MM.1S (cell line): ENCODE results near the gene OTUD1.

Experiments used
- DNase-seq: peaks from one replicate; pipeline ENCODE4 v3.0.0-alpha.2; 2015
- H2AFZ ChIP-seq: fragments of 300-600 bp; sonication (generic); 2 replicates; pipeline ENCODE4 v1.6.0; 2016; ENCODE audit warnings: antibody characterized with exemption, low read length
- H3F3A ChIP-seq: fragments of 300-600 bp; sonication (generic); 2 replicates; pipeline ENCODE4 v1.6.1; 2016; ENCODE audit warnings: mild to moderate bottlenecking, antibody characterized with exemption, low read length, moderate library complexity, mixed read lengths; ENCODE audit not compliant: insufficient read depth
- H3K27ac ChIP-seq: fragments of 300-600 bp; sonication (generic); 2 replicates; pipeline ENCODE4 v1.5.1; 2016; ENCODE audit warnings: mild to moderate bottlenecking, low read length
- H3K27me3 ChIP-seq: fragments of 300-600 bp; sonication (generic); replicated peaks from 2 replicates; pipeline ENCODE4 v1.6.0; 2016; ENCODE audit warnings: low read length; ENCODE audit not compliant: insufficient read depth
- H3K36me3 ChIP-seq: fragments of 300-600 bp; sonication (generic); replicated peaks from 2 replicates; pipeline ENCODE4 v1.6.1; 2016; ENCODE audit warnings: mild to moderate bottlenecking, low read length, mixed read lengths; ENCODE audit not compliant: insufficient read depth
- H3K4me1 ChIP-seq: fragments of 300-600 bp; sonication (generic); 2 replicates; pipeline ENCODE4 v1.6.1; 2016; ENCODE audit warnings: low read length, mixed read lengths
- H3K4me2 ChIP-seq: fragments of 300-600 bp; sonication (generic); 2 replicates; pipeline ENCODE4 v1.6.0; 2016; ENCODE audit warnings: low read depth, low read length
- H3K4me3 ChIP-seq: fragments of 300-600 bp; sonication (generic); 2 replicates; pipeline ENCODE4 v1.5.1; 2016; ENCODE audit warnings: low read length, mixed read lengths
- H3K79me2 ChIP-seq: fragments of 300-600 bp; sonication (generic); 2 replicates; pipeline ENCODE4 v1.6.1; 2016; ENCODE audit warnings: mixed run types, low read length, mixed read lengths
- H3K9ac ChIP-seq: fragments of 300-600 bp; sonication (generic); 2 replicates; pipeline ENCODE4 v1.6.1; 2016; ENCODE audit warnings: low read length, mixed read lengths
- H3K9me2 ChIP-seq: fragments of 300-600 bp; sonication (generic); replicated peaks from 2 replicates; pipeline ENCODE4 v1.6.1; 2016; ENCODE audit warnings: mild to moderate bottlenecking, low read length, mixed read lengths; ENCODE audit not compliant: insufficient read depth
- H3K9me3 ChIP-seq: fragments of 300-600 bp; sonication (generic); replicated peaks from 2 replicates; pipeline ENCODE4 v1.6.1; 2016; ENCODE audit warnings: mild to moderate bottlenecking, low read length, mixed read lengths; ENCODE audit not compliant: insufficient read depth
- H4K20me1 ChIP-seq: fragments of 300-600 bp; sonication (generic); 2 replicates; pipeline ENCODE4 v1.6.1; 2016; ENCODE audit warnings: mild to moderate bottlenecking, low read length, moderate library complexity, mixed read lengths; ENCODE audit not compliant: insufficient read depth
- EZH2 ChIP-seq: fragments of 300-600 bp; sonication (generic); optimal IDR thresholded peaks from 2 replicates; pipeline ENCODE3; 2017; ENCODE audit warnings: low read depth, mild to moderate bottlenecking, antibody characterized with exemption, low read length, mixed read lengths
- EZH2phosphoT487 ChIP-seq: fragments of 300-600 bp; sonication (generic); IDR thresholded peaks from 2 replicates; pipeline ENCODE4 v1.6.1; 2018; ENCODE audit warnings: antibody characterized with exemption, low read length
- TF ChIP-seq, protein P1 (sequence below): fragments of 300-600 bp; sonication (generic); IDR thresholded peaks from 2 replicates; pipeline ENCODE4 v1.5.1; 2016; ENCODE audit warnings: antibody characterized with exemption, low read length, mixed read lengths

The OTUD1 gene

DNA sequence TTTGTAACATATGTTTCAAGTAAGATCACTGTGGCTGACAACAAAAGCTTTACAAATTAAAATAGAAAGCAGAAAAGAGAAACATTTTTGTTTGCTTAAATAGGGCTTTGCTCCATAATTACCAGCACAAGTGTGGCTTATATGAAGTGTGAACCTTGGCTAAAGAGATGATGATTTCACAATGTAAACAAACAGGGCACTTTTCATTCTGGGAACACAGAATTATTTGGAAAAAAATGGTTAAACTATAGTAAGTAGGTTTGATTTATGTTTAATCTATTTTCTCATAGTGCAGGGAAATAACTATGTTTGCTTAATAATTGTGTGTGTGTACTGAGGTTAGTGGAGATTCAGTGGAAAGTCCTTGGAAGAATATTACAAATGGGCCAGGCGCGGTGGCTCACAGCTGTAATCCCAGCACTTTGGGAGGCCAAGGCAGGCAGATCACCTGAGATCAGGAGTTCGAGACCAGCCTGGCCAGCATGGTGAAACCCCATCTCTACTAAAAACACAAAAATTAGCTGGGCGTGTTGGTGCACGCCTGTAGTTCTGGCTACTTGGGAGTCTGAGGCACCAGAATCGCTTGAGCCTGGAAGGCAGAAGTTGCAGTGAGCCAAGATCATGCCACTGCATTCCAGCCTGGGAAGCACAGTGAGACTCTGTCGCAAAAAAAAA lies 19.1 kb upstream of the OTUD1 start:
- Histone ChIP-seq H3K79me2 (no peaks in the 10 kb centered on the region), H3K4me3 (no peak overlapping the region), H3K27ac (no peak overlapping the region), H3K9me3 (no peaks in the 10 kb centered on the region), H3K4me2 (no peak overlapping the region), H3K9ac (no peak overlapping the region), H3K36me3 (no peaks in the 10 kb centered on the region), H2AFZ (no peak overlapping the region), H3K4me1 (0 out of 2 replicates have a peak, but pooled peaks cover 1% of the 10 kb centered on the region), H3K27me3 (no peaks in the 10 kb centered on the region), H3F3A (no peaks in the 10 kb centered on the region), H4K20me1 (no peaks in the 10 kb centered on the region), H3K9me2 (no peaks in the 10 kb centered on the region)
- TF ChIP-seq, protein P1, sequence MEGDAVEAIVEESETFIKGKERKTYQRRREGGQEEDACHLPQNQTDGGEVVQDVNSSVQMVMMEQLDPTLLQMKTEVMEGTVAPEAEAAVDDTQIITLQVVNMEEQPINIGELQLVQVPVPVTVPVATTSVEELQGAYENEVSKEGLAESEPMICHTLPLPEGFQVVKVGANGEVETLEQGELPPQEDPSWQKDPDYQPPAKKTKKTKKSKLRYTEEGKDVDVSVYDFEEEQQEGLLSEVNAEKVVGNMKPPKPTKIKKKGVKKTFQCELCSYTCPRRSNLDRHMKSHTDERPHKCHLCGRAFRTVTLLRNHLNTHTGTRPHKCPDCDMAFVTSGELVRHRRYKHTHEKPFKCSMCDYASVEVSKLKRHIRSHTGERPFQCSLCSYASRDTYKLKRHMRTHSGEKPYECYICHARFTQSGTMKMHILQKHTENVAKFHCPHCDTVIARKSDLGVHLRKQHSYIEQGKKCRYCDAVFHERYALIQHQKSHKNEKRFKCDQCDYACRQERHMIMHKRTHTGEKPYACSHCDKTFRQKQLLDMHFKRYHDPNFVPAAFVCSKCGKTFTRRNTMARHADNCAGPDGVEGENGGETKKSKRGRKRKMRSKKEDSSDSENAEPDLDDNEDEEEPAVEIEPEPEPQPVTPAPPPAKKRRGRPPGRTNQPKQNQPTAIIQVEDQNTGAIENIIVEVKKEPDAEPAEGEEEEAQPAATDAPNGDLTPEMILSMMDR, result no peak
- DNase-seq, result no peak

DNA sequence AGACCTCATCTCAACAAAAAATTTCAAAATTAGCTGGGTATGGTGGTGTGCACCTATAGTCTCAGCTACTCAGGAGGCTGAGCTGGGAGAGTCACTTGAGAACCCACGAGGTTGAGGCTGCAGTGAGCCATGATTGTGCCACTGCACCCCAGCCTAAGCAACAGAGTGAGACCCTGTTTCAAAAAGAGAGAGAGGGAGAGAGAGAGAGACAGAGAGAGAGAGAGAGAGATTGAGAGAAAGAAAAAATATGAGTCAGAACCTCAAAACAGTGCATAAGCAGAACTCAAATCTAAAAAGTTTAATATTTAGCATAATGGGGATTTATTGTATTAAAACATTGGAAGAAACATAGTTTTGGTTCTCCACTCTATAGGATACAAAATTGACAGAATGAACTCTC lies 17.5 kb upstream of the OTUD1 start:
- Histone ChIP-seq H3K4me1 (no peaks in the 10 kb centered on the region), H3K4me2 (no peak overlapping the region)
- TF ChIP-seq EZH2phosphoT487 (no peak), EZH2 (no peak)
- TF ChIP-seq, protein P1, result no peak

DNA sequence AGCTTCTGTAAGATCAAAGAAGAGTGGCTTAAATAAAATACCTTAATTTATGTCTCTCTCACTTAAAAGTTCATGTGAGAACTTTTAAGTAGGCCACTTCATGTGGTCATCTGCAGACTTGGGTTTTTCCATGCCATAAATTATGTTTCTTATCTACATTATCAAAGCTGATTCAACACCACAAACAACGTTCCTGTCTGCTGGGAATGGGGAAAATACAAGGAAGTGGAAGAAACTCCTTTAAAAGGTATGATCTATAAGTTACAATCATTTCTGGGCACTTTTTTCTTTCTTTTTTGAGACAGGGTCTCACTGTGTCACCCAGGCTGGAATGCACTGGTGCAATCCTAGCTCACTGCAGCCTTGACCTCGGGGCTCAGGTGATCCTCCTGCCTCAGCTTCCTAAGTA lies 16.9 kb upstream of the OTUD1 start:
- Histone ChIP-seq H3K4me1 (no peaks in the 10 kb centered on the region), H3K9me3 (no peaks in the 10 kb centered on the region), H3K9me2 (no peaks in the 10 kb centered on the region), H4K20me1 (no peaks in the 10 kb centered on the region), H3K36me3 (no peaks in the 10 kb centered on the region), H3K4me3 (no peak overlapping the region), H3F3A (no peaks in the 10 kb centered on the region), H3K79me2 (no peaks in the 10 kb centered on the region), H3K9ac (no peak overlapping the region), H3K27me3 (no peaks in the 10 kb centered on the region), H3K4me2 (no peak overlapping the region), H3K27ac (no peak overlapping the region), H2AFZ (no peak overlapping the region)
- TF ChIP-seq EZH2phosphoT487 (no peak), EZH2 (no peak)
- TF ChIP-seq, protein P1, result no peak
- DNase-seq, result no peak

More for the DNA sequence above, 17.5 kb upstream of the OTUD1 start:
- no peak overlapping the region for H3K27ac ChIP-seq
- H3K9me2 ChIP-seq, result no peaks in the 10 kb centered on the region
- H3K4me3 ChIP-seq, result no peak overlapping the region
- no peaks in the 10 kb centered on the region for H4K20me1 ChIP-seq
- no peaks in the 10 kb centered on the region for H3K27me3 ChIP-seq
- no peaks in the 10 kb centered on the region for H3K9me3 ChIP-seq
- no peak overlapping the region for H2AFZ ChIP-seq
- no peaks in the 10 kb centered on the region for H3F3A ChIP-seq
- no peaks in the 10 kb centered on the region for H3K36me3 ChIP-seq
- no peaks in the 10 kb centered on the region for H3K79me2 ChIP-seq
- no peak overlapping the region for H3K9ac ChIP-seq
- no peak for DNase-seq
